GM12878 (cell line): ENCODE data around the gene OR5K3. TPM values are rescaled to one million over a fixed set of nuclear protein-coding genes. Genes with fewer than 3 reads are reported as not detected.

Source experiments
- ATAC-seq: fragments of 200-7000 bp; cut with Tn5 transposase; 3 replicates; pipeline ENCODE4 v1.9.1; 2020; ENCODE audit warnings: mild to moderate bottlenecking, moderate library complexity
- Bru-seq: library from RNA; stranded (reverse); fragments of 400-500 nt; gene quantifications from one replicate; lab custom pipeline; 2021; lab: Mats Ljungman, UMichigan
- BruChase-seq, 2 experiments: library from RNA; stranded (reverse); fragments of 400-500 nt; gene quantifications; one replicate each; lab custom pipeline; 2021; lab: Mats Ljungman, UMichigan
- BruUV-seq: library from RNA; stranded (reverse); fragments of 400-500 nt; replicated peaks from 2 replicates; lab custom pipeline; 2021; lab: Mats Ljungman, UMichigan
- CTCF ChIA-PET: fragments of 300-600 bp; sonication (Branson Sonifier 250); formaldehyde crosslinking; extraction: SDS; loops from one replicate; lab custom pipeline; 2021; ENCODE audit warnings: inconsistent platforms; lab: Yijun Ruan, JAX
- POLR2A ChIA-PET: fragments of 350-600 bp; formaldehyde crosslinking; extraction: SDS; loops from one replicate; lab custom pipeline; 2021; ENCODE audit warnings: inconsistent platforms; lab: Charles Lee
- RAD21 ChIA-PET: fragments of 300-600 bp; sonication (Branson Sonifier 250); formaldehyde crosslinking; loops from one replicate; lab custom pipeline; 2023; ENCODE audit warnings: antibody characterized with exemption; ENCODE audit not compliant: unreplicated experiment; lab: Charles Lee
- SMC1A ChIA-PET: fragments of 300-600 bp; sonication (Branson Sonifier 250); formaldehyde crosslinking; loops from one replicate; lab custom pipeline; 2023; ENCODE audit not compliant: unreplicated experiment, uncharacterized antibody; lab: Charles Lee
- DNase-seq: peaks from one replicate; pipeline ENCODE4 v3.0.0-alpha.2; 2011; ENCODE audit warnings: low read depth, low spot score
- FAIRE-seq: peaks from 3 replicates; lab custom pipeline; 2011; peaks lifted over from hg19 to GRCh38; lab: Jason Lieb, UNC
- H2AFZ ChIP-seq: 2 replicates; pipeline ENCODE4 v1.6.0; 2011; ENCODE audit warnings: low read depth, low read length, control low read depth; ENCODE audit not compliant: control insufficient read depth
- H3K27ac ChIP-seq: 2 replicates; pipeline ENCODE4 v1.5.1; 2011; ENCODE audit warnings: control low read depth; ENCODE audit not compliant: control insufficient read depth, insufficient read depth
- H3K27me3 ChIP-seq, 2 experiments: replicated peaks in 1 of 2; 2 replicates each; pipeline versions ENCODE4 v1.6.0 to v1.6.1; 2011; ENCODE audit warnings: low read length in 1 of 2; ENCODE audit not compliant: control insufficient read depth in 2 of 2, insufficient read depth in 2 of 2
- H3K36me3 ChIP-seq, 2 experiments: 2 replicates each; pipeline ENCODE4 v1.5.1; 2011; ENCODE audit warnings: low read length in 1 of 2; ENCODE audit not compliant: control insufficient read depth in 2 of 2, insufficient read depth in 2 of 2
- H3K4me1 ChIP-seq: 2 replicates; pipeline ENCODE4 v1.6.1; 2011; ENCODE audit warnings: mild to moderate bottlenecking, low read length, moderate library complexity, mixed read lengths; ENCODE audit not compliant: control insufficient read depth, insufficient read depth
- H3K4me2 ChIP-seq: 2 replicates; pipeline ENCODE4 v1.6.0; 2011; ENCODE audit warnings: control low read depth; ENCODE audit not compliant: control insufficient read depth, insufficient read depth
- H3K4me3 ChIP-seq: fragments of 200-600 bp; sonication (generic); 2 replicates; pipeline ENCODE4 v1.5.1; 2016
- H3K79me2 ChIP-seq: 2 replicates; pipeline ENCODE4 v1.6.0; 2011; ENCODE audit warnings: low read length; ENCODE audit not compliant: control insufficient read depth, insufficient read depth
- H3K9ac ChIP-seq: 2 replicates; pipeline ENCODE4 v1.8.0; 2011; ENCODE audit warnings: low read length, control low read depth, mixed read lengths; ENCODE audit not compliant: control insufficient read depth, insufficient read depth
- H3K9me3 ChIP-seq: replicated peaks from 3 replicates; pipeline ENCODE4 v1.5.1; 2011; ENCODE audit warnings: mild to moderate bottlenecking, low read length; ENCODE audit not compliant: control insufficient read depth, insufficient read depth
- H4K20me1 ChIP-seq: 2 replicates; pipeline ENCODE4 v1.6.0; 2011; ENCODE audit not compliant: control insufficient read depth, insufficient read depth
- CBFB ChIP-seq: IDR thresholded peaks from 2 replicates; pipeline ENCODE4 v1.6.1; 2016; ENCODE audit warnings: antibody characterized with exemption, low read depth
- CEBPZ ChIP-seq: fragments of 150-350 bp; IDR thresholded peaks from 2 replicates; pipeline ENCODE4 v1.6.1; 2016; ENCODE audit warnings: low read depth, low read length
- EED ChIP-seq: sonication (generic); IDR thresholded peaks from 2 replicates; pipeline ENCODE4 v1.6.1; 2016; ENCODE audit warnings: antibody characterized with exemption, low read depth
- ESRRA ChIP-seq: IDR thresholded peaks from 2 replicates; pipeline ENCODE4 v1.6.1; 2012; ENCODE audit warnings: mild to moderate bottlenecking, low read length, improper control_type of control experiment
- FOXK2 ChIP-seq: fragments of 450-650 bp; IDR thresholded peaks from 2 replicates; pipeline ENCODE4 v1.6.1; 2017; ENCODE audit warnings: mild to moderate bottlenecking, moderate library complexity
- KDM1A ChIP-seq: fragments of 200-600 bp; sonication (generic); IDR thresholded peaks from 2 replicates; pipeline ENCODE4 v1.6.1; 2016; ENCODE audit warnings: borderline replicate concordance
- KLF5 ChIP-seq: fragments of 450-650 bp; IDR thresholded peaks from 2 replicates; pipeline ENCODE4 v1.6.1; 2014; ENCODE audit warnings: mild to moderate bottlenecking; ENCODE audit not compliant: partially characterized antibody
- MTA3 ChIP-seq: IDR thresholded peaks from 2 replicates; pipeline ENCODE4 v1.6.1; 2012; ENCODE audit warnings: low read length, inconsistent platforms, borderline replicate concordance
- NFXL1 ChIP-seq: fragments of 450-650 bp; IDR thresholded peaks from 2 replicates; pipeline ENCODE4 v1.6.1; 2017; ENCODE audit warnings: antibody characterized with exemption, mild to moderate bottlenecking, borderline replicate concordance
- PAX5 ChIP-seq: IDR thresholded peaks from 2 replicates; pipeline ENCODE4 v1.6.1; 2011; ENCODE audit warnings: low read depth, low read length, borderline replicate concordance
- RELB ChIP-seq: fragments of 450-650 bp; IDR thresholded peaks from 2 replicates; pipeline ENCODE4 v1.6.1; 2017; ENCODE audit warnings: low read depth, mild to moderate bottlenecking, moderate library complexity
- SMARCA5 ChIP-seq: fragments of 450-650 bp; IDR thresholded peaks from 2 replicates; pipeline ENCODE4 v1.6.1; 2017; ENCODE audit warnings: mild to moderate bottlenecking
- STAT1 ChIP-seq: fragments of 450-650 bp; conservative IDR thresholded peaks from 2 replicates; pipeline ENCODE4 v1.6.1; 2014; ENCODE audit warnings: antibody characterized with exemption, mild to moderate bottlenecking
- ZBED1 ChIP-seq: IDR thresholded peaks from 2 replicates; pipeline ENCODE4 v1.6.1; 2016; ENCODE audit warnings: borderline replicate concordance
- in situ Hi-C: fragments of 300-500 bp; cut with MboI; formaldehyde crosslinking; loops from 9 replicates; pipeline ENCODE4 v1.14.3; 2018; ENCODE audit warnings: mixed read lengths
- intact Hi-C: fragments of 100-400 bp; cut with micrococcal nuclease; formaldehyde crosslinking; loops from one replicate; pipeline ENCODE4 v1.14.2; 2022; ENCODE audit not compliant: unreplicated experiment
- long read RNA-seq, 2 experiments: library from polyadenylated mRNA; unstranded; transcript quantifications; one replicate each; pipeline ENCODE4 v2.0.0, GENCODE V29; 2019 to 2020
- polyA minus RNA-seq, 3 experiments: library from RNA; depleted of rRNA, polyadenylated mRNA; stranded (reverse); fragments of >200 nt; gene quantifications; 2 replicates each; pipeline ENCODE4 v1.2.3, GENCODE V29; 2011
- polyA plus RNA-seq, 11 experiments: library from polyadenylated mRNA; depleted of rRNA in 4 of 11; unstranded in 6 of 11; stranded (reverse) in 5 of 11; fragments of >200 nt; fragmentation: Nextera tagmentation in 4 of 11; fragmentation: Illumina TruSeq in 1 of 11; extraction: Ambion mirVana in 4 of 11; extraction: Trizol in 1 of 11; gene quantifications; 1 replicate in 1 of 11; 2 replicates in 10 of 11; pipeline versions ENCODE4 v1.2.1 to v1.2.3, GENCODE V29; 2011 to 2016; ENCODE audit warnings: inconsistent platforms in 2 of 11, missing spikeins in 2 of 11, low read depth in 1 of 11
- total RNA-seq, 4 experiments: library from RNA; depleted of rRNA in 3 of 4; stranded (reverse); fragments of >200 nt in 3 of 4; fragmentation: Illumina TruSeq in 1 of 4; extraction: Trizol in 1 of 4; gene quantifications; 2 replicates each; pipeline versions ENCODE4 v1.2.1 to v1.2.3, GENCODE V29; 2013 to 2021
- TF ChIP-seq, protein P1 (sequence below): fragments of 450-650 bp; formaldehyde crosslinking; IDR thresholded peaks from 2 replicates; pipeline ENCODE4 v1.5.0; 2022; ENCODE audit warnings: mild to moderate bottlenecking, missing genetic modification characterization

OR5K3 gene
- total RNA-seq (2013; cell fraction: nucleolus; rRNA removed) = 211 and 214 TPM in 2 replicates
- total RNA-seq (2014; rRNA removed) (not detected in 2 replicates), total RNA-seq (2014; rRNA removed; fragmentation: Illumina TruSeq; extraction: Trizol) (not detected in 2 replicates), total RNA-seq (2021) (not detected in 2 replicates), polyA plus RNA-seq (2011; rRNA removed) (1.6 and 3.0 TPM in 2 replicates), polyA plus RNA-seq (2014; fragmentation: Illumina TruSeq; extraction: Trizol) (not detected in 2 replicates), polyA plus RNA-seq (2014; fragmentation: Nextera tagmentation; extraction: Ambion mirVana) (not detected), polyA plus RNA-seq (2014; rRNA removed) (not detected in 2 replicates), polyA plus RNA-seq (2016; fragmentation: Nextera tagmentation; extraction: Ambion mirVana) (not detected), polyA minus RNA-seq (2011; rRNA and poly(A)+ RNA removed) (24.2 and 28.9 TPM in 2 replicates), Bru-seq, nascent RNA (percentile 91 among the genes with signal in this experiment), BruChase-seq, experiment 1, labeled RNA remaining after a 6-hour chase (percentile 93 among the genes with signal in this experiment), BruChase-seq, experiment 2, labeled RNA remaining after a 2-hour chase (percentile 95 among the genes with signal in this experiment)
- not detected for polyA plus RNA-seq (2011; ENCODE audit: low read depth)
- polyA plus RNA-seq (2011; cell fraction: cytosol; rRNA removed) = 0.06 TPM in 1 of 2 replicates, not detected in the other
- polyA plus RNA-seq (2011; cell fraction: nucleus; rRNA removed) = 5.0 and 5.2 TPM in 2 replicates
- not detected in 2 replicates for polyA plus RNA-seq (2012)
- polyA minus RNA-seq (2011; cell fraction: cytosol; rRNA and poly(A)+ RNA removed) = not detected in 2 replicates
- 32.3 and 44.6 TPM in 2 replicates for polyA minus RNA-seq (2011; cell fraction: nucleus; rRNA and poly(A)+ RNA removed)
- long read RNA-seq, experiment 1 = 0 reads
- long read RNA-seq, experiment 2 = 0 reads

DNA sequence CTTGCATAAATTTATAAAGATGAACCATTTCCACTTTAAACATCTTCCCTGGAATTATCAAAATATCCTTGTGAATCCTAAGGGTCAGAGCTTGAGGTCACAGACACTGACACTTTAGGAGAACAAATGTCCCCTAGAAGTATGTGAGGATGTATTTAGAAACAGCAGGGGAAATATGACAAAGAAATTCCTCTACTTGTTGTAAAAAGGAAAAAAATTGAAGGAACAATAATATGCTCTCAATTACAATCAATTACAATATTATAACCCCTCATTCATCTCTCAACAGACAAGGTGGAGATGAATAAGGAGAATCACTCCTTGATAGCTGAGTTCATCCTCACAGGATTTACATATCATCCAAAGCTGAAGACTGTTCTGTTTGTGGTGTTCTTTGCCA lies at the start of gene OR5K3:
Gene OR5K3, plus strand, starts transcription at position 301 of the 400 bp plus-strand sequence. Its CDS starts 0 bp downstream, at position 301.
- Histone ChIP-seq H3K4me3 (no peak within 1 kb of the TSS), H3K79me2 (no peaks in the 10 kb centered on the region), H3K27me3 (no peaks in the 10 kb centered on the region), H3K27ac (no peak within 1 kb of the TSS), H3K9ac (no peak within 1 kb of the TSS), H3K36me3 (no peaks in the 10 kb centered on the region), H4K20me1 (no peaks in the 10 kb centered on the region), H2AFZ (no peak within 1 kb of the TSS), H3K4me1 (no peaks in the 10 kb centered on the region), H3K9me3 (no peaks in the 10 kb centered on the region), H3K4me2 (no peak within 1 kb of the TSS)
- FAIRE-seq (no peak), DNase-seq (no peak), ATAC-seq (no peak)
- in situ Hi-C loops = no loop called here
- SMC1A ChIA-PET = no interaction called here
- RAD21 ChIA-PET = interaction anchor here (0.6 kb wide), 1 partner anchor 387 kb away, joined by 4 read pairs; no protein-coding TSS in a partner anchor
- POLR2A ChIA-PET = no interaction called here
- intact Hi-C loops = no loop called here
- no TSS peak for BruUV-seq
- CTCF ChIA-PET = no interaction called here
- no peak for TF ChIP-seq KLF5
- no peak for TF ChIP-seq RELB
- no peak for TF ChIP-seq PAX5
- TF ChIP-seq MTA3 = no peak
- TF ChIP-seq FOXK2 = no peak
- TF ChIP-seq CEBPZ = no peak
- TF ChIP-seq ESRRA = no peak
- no peak for TF ChIP-seq SMARCA5
- no peak for TF ChIP-seq NFXL1
- TF ChIP-seq STAT1 = no peak
- no peak for TF ChIP-seq CBFB
- TF ChIP-seq, protein P1, sequence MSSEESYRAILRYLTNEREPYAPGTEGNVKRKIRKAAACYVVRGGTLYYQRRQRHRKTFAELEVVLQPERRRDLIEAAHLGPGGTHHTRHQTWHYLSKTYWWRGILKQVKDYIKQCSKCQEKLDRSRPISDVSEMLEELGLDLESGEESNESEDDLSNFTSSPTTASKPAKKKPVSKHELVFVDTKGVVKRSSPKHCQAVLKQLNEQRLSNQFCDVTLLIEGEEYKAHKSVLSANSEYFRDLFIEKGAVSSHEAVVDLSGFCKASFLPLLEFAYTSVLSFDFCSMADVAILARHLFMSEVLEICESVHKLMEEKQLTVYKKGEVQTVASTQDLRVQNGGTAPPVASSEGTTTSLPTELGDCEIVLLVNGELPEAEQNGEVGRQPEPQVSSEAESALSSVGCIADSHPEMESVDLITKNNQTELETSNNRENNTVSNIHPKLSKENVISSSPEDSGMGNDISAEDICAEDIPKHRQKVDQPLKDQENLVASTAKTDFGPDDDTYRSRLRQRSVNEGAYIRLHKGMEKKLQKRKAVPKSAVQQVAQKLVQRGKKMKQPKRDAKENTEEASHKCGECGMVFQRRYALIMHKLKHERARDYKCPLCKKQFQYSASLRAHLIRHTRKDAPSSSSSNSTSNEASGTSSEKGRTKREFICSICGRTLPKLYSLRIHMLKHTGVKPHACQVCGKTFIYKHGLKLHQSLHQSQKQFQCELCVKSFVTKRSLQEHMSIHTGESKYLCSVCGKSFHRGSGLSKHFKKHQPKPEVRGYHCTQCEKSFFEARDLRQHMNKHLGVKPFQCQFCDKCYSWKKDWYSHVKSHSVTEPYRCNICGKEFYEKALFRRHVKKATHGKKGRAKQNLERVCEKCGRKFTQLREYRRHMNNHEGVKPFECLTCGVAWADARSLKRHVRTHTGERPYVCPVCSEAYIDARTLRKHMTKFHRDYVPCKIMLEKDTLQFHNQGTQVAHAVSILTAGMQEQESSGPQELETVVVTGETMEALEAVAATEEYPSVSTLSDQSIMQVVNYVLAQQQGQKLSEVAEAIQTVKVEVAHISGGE (CRISPR knock-in tag) = no peak
- TF ChIP-seq ZBED1 = no peak
- no peak for TF ChIP-seq EED
- TF ChIP-seq KDM1A = no peak
